ENCODE data around the gene CMTM5.
"Not testable (repeated sequence)": the region's sequence is repeated elsewhere in the genome, so short reads cannot be mapped to it uniquely, and the experiment has no call there.

CMTM5 gene

DNA sequence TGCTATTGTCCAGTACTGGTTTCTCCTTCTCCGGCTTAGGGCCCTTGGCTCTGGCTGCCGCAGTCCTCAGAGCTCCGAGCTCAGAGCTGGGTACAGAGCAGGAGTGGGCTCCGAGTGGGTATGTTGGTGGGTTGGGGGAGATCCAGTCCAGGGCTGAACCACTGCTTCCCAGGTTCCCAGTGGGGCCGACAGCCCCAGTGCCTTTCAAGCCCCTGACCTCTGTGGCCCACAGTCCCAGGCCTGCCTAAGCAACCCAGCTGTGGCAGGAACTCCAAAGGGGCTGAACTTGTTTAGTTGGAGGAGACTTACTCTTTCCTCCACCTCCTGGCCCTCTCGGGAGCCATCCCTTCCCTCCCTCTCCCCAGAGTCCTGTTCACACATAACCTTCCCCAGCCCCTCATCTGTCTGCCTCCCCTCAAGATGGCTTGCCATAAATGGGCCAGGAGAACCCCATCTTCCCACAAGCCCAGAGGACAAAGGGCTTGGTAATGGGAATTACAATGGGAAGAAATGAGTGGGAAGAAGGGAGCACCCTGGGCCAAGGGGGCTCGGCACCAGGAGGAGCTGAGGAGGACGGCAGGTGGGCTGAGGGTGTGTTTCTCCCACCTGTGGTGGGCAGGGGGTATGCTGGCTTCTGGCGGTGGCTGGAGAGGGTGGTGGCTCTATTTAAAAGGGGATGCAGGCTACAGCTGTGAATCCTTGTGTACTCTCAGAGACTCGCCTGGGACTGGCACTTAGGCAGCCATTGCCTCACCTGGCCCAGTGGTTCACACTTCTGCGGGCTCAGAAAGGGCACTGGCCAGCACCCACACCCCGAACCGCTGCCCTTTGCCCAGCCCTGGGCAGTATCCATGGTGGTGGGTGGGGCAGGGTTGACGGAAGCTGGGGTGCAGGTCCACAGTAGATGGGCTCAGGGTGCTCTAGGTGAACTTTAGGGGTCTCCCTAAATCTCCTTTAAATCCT is 35.0 kb downstream of the CMTM5 start:
- no peak for DNase-seq

DNA sequence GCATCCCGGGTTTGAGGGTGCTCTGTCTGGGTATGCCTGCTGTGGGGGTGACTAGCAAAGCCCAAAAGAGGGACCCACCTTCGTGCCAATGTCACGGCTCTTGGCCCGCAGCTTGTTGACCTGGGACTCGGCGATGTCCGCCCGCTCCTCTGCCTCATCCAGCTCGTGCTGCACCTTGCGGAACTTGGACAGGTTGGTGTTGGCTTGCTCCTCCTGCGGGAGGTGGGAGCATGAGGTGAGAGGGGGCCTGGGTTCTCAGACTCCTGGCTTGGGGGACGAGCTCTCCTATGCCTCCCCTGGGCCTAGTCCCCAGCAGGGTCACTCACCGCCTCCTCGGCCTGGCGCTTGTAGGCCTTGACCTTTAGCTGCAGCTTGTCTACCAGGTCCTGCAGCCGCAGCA is 36.8 kb downstream of the CMTM5 start:
- no peak for DNase-seq

DNA sequence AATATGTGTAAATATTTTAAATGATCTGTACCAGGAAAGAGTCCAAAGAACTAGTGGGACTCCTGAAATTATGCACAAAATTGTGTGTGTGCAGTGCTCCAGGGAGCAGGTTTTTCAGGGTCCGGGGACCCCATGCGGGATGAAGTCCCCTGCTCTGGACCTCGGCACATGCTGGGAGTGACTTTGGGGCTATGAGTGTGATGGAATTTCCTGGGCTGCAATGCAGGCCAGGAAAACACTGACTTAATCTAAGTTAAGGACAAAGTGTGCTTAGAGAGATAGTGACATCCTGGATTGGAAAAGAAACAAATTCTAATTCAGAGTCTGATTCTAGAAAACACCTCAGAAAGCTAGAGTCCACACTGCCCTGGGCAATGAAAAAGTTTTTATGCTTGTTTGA is 37.4 kb downstream of the CMTM5 start:
- no peak for DNase-seq

DNA sequence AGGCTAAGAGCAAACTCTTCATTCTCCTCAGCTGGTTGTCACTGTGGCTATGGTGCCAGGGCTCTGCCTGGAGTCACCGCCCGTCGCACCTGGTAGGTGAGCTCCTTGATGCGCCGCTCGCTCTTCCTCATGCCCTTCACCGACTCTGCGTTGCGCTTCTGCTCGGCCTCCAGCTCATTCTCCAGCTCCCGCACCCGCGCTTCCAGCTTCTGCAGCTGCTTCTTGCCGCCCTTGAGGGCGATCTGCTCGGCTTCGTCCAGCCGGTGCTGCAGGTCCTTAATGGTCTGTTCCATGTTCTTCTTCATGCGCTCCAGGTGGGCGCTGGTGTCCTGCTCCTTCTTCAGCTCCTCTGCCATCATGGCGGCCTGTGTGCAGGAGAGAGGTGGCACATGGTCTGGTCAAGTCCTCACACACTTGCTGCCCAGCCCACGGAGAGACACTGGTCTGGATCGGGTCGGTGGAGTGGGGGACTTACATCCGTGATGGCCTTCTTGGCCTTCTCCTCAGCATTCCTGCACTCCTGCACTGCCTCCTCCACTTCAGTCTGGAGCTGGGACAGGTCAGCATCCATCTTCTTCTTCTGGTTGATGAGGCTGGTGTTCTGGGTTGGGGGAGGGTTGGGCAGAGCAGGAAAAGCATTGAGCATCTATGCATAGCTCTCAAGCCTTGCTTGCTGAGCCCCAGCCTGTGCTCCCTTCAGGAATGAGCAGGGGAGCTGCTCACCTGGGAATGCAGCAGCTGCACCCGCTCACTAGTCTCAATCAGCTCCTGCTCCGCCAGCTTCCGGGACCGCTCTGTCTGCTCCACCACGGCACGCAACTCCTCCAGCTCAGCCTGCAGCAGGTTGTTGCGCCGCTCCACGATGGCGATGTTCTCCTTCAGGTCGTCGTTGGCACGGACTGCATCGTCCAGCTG is 38.3 kb downstream of the CMTM5 start:
- DNase-seq = no peak

DNA sequence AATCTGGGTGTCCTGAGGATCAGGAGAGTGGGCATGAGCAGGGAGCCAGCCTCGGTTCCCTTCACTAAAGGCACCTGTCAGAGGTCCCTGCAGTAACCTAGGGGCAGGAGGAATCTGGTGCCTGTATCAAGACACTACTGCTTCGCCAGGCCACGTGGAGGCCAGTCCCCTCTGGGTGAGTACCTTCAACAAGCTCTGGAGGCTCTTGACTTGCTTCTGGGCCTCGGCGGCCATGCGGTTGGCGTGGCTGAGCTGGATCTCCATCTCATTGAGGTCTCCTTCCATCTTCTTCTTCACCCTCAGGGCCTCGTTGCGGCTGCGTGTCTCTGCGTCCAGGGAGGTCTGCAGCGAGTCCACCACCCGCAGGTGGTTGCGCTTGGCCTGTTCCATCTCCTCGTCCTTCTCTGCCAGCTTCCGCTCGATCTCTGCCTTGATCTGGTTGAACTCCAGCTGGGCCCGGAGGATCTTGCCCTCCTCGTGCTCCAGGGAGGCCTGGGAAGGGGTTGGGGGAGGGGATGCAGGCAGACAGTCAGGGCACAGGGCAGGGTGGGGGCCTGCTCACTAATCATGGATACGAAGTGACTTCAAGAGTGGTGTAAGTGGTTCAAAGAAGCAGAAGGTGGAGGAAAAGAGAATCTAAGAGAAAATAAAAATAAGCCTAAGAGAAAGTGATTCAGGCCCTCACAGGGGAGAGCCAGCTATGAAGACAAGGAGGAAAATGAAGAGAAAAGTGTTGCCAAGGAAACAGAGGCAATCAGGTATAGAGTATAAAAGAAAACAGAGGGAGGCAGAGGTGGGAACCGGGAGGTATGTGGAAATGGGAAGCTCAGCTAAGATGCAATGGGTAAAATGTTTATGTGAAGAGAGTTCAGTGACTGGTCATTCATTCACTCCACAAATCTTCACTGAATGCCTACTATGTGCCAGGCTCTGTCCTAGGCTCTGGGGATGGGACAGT is 39.3 kb downstream of the CMTM5 start:
- peak in 1 of 58 donors; percentile 9 for DNase-seq

DNA sequence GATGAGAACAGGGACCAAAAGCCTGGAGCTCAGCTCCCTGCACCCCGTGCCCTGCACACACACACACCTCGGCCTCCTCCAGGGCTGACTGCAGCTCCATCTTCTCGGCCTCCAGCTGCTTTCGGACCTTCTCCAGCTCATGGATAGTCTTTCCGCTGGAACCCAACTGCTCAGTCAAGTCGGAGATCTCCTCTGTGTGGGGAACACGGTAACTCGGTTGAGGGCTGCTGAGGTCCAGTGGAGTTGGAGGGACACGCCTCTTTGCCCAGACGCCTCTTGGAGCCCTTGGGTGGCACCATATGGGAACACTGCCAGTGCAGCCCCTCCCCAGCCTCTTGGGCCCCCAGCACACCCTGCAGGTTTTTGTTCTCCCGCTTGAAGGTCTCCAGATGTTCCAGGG is 40.0 kb downstream of the CMTM5 start:
- DNase-seq = no peak

DNA sequence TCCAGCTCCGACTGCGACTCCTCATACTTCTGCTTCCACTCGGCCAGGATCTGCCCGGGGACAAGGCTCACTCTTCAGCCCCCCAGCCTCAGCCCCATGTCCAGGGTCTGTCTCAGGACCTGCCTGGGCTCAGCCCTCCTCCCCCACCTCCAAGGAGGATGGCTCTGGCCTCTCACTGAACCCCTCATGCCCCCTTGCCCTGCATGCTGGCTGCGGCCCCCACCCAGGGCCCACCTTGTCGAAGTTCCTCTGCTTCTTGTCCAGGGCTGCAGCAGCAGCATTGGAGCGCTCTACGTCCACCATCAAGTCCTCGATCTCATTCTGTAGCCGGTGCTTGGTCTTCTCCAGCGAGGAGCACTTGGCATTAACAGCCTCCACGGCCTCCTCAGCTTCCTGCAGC is 40.4 kb downstream of the CMTM5 start:
- DNase-seq = not testable (repeated sequence)

DNA sequence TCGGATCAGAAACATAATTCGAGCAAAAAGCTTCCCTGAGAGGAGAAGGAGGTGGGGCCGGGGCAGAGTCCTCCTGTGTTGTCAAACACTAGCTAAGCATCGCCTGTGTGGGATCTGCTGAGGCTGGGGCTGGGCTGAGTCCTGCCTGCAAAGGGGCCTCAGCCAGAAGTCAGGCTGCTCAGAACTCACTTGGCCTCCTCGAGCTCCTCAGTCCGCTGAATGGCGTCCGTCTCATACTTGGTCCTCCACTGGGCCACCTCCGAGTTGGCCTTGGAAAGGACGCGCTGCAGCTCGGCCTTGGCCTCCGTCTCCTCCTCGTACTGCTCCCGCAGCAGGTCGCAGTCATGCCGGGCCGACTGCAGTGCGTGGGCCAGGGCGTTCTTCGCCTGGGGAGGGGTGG is 41.2 kb downstream of the CMTM5 start:
- DNase-seq = no peak

DNA sequence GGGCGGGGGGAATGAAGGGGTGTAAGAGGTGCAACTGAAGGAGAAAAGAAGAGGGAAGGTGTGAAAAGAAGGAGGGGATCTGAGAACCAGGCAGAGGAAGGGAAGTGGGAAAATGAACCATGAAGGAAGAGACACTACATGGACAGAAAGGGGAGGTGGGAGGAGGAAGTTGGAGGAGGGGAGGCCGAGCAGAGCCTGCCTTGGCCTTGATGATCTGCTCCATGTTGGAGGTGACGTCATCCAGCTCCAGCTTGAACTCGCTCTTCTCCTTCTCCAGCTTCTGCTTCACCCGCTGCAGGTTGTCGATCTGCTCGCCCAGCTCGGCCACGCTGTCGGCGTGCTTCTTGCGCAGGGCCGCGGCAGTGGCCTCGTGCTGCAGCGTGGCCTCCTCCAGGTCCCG is 42.8 kb downstream of the CMTM5 start:
- not testable (repeated sequence) for DNase-seq

DNA sequence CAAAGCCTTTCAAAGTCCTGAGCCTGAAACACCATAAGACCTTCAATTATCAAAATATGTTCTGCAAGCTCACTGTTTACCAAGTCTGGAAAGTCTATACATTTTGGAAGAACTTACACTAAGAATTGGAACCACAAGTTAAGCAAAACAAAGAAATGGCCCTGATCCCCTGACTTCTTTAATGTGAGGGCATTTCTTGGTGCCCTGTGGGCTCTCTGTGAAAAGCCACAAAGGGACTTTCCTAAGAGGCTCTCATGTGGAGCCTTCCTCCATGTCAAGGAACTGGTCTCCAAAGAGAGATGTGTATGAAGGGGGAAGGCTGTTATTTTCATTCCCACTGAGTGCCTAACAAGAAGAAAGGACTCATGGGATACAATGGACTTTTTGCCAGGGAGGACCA is 44.7 kb downstream of the CMTM5 start:
- DNase-seq = no peak

DNA sequence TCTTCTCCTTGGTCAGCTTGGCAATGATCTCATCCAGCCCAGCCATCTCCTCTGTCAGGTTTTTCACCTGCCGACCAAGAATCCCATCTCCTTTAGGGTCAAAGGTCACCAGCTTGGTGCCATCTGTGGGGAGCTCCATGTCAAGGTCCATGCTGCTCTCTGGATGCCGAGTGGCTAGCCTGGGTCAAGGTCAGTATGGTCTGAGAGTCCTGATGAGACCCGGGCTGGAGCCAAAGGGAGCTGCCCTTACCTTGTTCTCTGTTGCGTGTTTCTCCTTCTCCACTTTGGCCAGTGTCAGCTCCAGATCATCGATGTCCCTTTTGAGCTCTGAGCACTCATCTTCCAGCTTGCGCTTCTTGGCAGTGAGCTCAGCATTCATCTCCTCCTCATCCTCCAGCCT is 46.8 kb downstream of the CMTM5 start:
- DNase-seq = no peak

DNA sequence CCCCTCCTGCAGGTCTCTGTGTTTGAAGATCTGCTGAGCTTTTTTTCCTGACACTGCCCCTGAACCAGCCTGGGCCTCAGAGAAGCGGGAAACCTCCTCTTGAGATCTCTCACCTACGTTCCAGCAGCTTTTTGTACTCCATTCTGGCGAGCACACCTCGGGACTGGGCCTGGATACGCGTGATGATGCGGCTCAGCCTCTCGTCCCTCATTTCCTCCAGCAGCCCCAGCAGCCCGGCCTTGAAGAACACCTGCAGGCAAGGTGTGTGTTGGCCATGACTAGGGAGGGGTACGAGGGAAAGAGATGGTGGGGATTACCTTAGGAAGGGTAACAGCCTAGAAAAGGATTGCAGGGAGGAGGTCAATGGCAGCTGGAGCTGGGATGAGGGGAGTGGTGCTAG is 48.3 kb downstream of the CMTM5 start:
- DNase-seq = no peak

DNA sequence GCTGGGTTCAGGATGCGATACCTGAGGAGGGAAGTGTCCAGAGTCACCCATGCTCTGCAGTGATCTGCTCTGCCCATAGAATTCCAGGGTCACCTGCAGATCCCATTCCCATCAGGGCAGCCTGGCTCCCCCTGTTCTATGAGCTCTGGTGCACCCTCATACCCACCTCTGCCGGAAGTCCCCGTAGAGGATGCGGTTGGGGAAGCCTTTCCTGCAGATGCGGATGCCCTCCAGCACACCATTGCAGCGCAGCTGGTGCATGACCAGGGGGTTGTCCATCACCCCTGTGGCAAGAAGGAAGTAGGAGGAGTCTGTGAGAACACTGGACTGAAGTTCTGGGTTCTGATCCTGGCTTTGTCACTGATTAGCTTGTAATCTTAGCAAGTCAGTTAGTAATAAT is 49.0 kb downstream of the CMTM5 start:
- DNase-seq = not testable (repeated sequence)

DNA sequence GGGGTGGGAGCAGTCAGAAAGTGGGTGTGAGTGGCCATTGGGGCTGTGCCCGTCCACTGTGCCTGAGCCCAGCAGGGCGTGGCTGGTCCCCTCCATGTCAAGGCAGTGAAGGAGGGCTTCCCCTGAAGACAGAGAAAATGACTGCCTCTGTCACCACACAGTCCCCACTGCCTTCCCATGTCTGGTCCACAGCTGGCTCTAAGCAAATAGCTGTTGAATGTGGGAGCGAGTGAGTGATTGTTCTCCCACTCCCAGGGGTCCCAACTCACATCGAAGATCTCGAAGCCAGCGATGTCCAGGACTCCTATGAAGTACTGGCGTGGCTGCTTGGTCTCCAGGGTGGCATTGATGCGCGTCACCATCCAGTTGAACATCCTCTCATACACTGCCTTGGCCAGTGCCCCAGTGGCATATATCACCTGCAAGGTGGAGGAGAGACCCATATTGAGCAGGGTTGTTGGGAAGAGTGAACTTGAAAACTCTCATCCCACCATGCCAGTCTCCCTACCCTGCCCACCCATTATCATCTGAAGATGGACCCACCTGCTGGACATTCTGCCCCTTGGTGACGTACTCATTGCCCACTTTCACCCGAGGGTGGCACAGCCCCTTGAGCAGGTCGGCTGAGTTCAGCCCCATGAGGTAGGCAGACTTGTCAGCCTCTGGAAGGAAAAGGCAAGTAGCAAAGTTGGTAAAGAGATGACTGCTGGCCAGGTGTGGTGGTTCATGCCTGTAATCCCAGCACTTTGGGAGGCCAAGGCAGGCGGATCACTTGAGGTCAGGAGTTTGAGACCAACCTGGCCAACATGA is 52.0 kb downstream of the CMTM5 start:
- DNase-seq = no peak
